NCI-H187 treated with DMSO at 0.1 percent for 48 hours (cell line): ENCODE measurements around the gene ID1.
"Not testable (repeated sequence)": the region's sequence is repeated elsewhere in the genome, so short reads cannot be mapped to it uniquely, and the experiment has no call there.

Experiments used
- DNase-seq: peaks from one replicate; lab custom pipeline; 2025; lab: John Stamatoyannopoulos, UW

Gene ID1

DNA sequence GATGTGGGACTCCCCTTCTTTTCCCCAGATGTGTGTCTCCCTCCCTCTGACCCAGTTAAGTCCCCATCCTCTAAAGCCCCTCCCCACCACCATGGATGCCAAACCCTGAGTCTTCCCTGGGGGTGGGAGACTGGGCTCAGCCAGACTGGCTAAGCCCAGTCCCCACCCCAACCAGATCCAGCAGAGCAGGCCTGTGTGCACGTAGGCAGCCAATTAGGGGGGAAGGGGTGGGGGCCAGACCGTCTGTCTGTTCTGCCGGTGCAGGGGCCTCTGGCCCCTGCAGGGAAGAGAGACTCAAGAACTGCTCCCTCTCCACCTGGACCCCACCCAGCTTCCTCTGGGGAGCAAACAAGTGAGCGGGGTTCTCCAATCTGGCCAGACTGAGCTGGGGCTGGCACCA lies 33.2 kb downstream of the ID1 start:
- no peak for DNase-seq

- no peak for DNase-seq
These were observed 33.7 kb downstream of the ID1 start for GRCh38 chr20:31638816-31639215.

DNA sequence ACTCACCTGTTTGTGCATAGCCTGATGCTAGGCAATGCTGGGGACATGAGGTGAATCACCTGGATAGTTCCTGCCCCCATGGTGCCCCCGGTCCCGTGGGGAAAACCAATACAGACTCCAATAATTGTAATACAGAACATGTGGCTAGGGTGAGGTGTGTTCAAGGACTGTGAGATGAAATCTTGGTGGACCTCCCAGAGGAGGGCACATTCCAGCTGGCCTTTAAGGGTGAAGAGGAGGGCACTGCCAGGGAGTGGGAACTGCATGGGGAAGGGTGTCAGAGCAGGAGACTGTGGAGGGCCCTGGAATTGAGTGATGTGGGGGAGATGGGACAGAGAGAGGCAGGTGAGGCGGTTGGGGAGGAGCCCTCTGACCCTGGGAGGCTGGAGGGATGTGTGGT lies 35.2 kb downstream of the ID1 start:
- DNase-seq, result no peak

GRCh38 chr20:31641391-31641790 lies 36.3 kb downstream of the ID1 start:
- DNase-seq, result no peak

DNA sequence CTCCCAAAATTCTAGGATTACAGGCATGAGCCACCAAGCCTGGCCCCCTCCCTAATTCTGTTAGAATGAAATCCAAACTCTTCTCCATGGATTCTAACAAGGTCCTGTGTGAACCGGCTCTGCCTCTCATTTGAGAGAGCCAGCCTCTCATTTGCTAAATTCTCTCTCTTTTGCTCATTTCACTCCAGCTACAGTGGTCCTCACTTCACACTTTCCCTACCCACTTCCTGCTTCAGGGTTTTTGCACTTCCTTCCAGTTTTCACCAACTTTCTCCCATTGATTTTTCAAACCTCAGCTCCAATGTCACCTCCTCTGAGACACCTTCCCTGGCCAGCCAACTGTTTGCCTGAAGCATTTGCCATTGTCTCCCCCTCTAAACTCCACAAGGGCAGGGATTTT lies 37.7 kb downstream of the ID1 start:
- no peak for DNase-seq

GRCh38 chr20:31643522-31643921 lies 38.4 kb downstream of the ID1 start:
- DNase-seq, result no peak

DNA sequence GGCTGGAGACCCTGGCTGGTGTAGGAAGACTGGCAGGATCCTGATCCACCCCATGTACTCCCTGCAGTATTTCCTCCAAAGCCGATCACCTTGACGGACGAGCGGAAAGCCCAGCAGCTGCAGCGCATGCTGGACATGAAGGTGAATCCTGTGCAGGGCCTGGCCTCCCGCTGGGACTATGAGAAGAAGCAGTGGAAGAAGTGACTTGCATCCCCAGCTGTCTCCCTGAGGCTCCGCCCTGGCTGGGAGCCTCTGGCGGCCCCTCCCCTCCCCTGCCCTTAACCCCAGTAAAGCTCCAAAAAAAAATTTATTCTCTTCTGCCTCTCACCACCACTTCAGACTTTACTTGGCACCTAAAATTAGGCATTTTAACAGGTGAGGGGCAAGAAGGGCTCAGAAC lies 39.6 kb downstream of the ID1 start:
- no peak for DNase-seq

DNA sequence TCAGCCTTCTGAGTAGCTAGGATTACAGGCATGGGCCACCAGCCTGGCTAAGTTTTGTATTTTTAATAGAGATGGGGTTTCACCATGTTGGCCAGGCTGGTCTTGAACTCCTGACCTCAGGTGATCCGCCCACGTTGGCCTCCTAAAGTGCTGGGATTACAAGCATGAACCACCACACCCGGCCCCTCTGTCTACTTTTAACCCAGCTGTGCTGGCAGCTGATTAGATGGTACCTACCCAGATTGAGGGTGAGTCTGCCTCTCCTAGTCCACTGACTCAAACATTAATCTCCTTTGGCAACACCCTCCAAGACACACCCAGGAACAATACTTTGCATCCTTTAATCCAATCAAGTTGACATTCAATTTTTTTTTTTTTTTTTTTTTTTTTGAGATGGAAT lies 43.0 kb downstream of the ID1 start:
- not testable (repeated sequence) for DNase-seq

DNA sequence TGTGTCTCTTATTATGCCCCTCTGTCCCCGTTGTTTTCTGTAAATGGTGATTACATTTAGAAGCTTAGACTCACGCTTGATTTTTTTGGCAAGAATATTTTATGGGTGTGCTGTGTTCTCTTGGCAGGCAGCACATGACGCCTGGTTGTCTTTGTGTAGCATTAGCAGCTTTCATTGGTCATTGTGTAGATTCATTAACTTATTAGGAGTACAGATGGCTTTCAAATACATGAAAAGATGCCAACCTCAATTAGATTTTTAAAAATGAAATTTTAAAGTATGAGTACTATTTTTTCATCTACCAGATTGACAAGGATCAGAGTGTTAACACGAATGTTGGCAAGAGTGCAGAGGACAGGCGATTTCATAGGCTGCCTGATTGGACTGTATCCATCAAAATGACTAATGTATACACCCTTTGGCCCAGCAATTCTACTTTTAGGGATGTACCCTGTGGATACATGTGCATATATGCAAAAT lies 47.9 kb downstream of the ID1 start:
- no peak for DNase-seq

DNA sequence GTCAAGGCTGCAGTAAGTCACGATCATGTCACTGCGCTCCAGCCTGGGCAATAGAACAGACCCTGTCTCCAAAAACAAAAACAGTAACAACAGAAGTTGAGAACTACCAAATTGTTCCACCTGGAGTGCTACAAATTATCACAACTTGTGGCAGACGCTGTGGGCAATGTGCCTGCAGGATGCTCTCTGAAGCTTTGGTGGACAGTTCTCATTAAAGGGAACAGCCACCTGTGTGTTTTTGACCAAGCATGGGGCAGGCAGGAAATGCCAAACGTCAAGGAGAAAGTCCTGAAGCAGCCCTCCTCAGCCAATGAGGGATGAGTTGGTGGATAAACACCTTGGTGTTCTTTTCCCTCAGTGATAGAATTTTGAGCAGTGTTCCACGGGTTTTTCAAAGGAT lies 48.5 kb downstream of the ID1 start:
- DNase-seq, result no peak

DNA sequence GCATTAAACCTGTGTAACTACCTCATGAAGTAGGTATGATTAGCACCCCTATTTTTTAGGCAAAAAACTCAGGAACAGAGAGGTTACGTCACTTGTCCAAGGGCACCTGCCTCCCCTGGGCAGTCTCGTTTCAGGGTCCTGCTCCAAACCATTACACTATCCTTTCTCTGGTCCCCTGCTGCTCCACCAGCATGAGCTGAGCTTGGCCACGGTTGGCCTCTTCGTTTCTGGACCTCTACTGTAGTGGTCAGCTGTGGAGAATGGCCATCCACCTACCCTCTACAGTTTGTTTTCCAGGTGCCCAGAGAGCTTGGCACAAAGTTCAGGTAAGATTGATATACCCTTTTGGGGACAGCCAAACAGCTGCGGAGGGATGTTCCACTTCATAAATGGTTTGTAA lies 49.4 kb downstream of the ID1 start:
- DNase-seq, result no peak
